OCI-M2 (cell line): ENCODE measurements around the gene VPS33B.
"Not testable (repeated sequence)": the region's sequence is repeated elsewhere in the genome, so short reads cannot be mapped to it uniquely, and the experiment has no call there.

Experiments
- DNase-seq: peaks from one replicate; lab custom pipeline; 2025; ENCODE audit not compliant: unreplicated experiment; lab: John Stamatoyannopoulos, UW

VPS33B gene

DNA sequence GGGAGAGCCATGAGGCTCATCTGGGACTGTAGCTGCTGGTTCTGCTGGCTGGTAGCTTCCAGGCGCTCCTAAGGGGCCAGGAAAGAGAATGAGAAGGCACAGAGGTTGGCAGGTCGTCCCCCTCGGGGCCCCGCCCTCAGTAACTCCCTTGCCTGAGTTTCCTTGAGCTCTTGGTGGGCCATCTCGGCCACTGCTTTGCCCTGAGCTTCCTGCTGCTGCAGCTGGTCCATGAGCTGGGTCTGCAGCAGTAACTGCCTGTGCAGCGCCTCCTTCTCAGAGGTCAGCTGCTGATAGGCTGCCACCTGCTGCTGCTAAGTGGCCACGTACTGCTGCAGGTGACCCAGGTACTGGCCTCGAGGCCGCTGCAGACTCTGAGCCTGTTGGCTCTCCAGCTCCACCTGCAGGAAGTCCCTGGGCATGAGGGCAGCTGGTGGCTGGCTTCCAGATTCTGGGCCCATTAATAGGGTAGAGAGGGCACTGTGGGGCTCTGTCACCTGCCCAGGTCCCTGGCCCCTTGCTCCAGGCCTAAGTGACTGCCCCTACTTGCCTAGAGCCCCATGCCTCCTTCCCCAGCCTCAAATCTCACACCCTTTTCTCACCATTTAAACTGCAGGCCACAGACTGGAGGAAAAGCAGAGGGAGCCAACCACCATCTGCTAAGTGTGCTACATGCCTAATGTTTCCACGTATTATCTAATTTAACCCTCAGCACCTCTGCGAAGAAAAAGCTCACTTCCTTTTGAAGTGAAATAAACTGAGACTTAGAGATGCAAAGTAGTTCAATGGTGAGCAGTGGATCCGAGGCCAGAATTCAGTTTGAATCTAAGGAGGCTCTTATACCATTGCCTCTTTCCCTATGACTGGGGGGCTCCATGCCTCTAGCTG, 10.8 kb upstream of the VPS33B start:
- DNase-seq: no peak

DNA sequence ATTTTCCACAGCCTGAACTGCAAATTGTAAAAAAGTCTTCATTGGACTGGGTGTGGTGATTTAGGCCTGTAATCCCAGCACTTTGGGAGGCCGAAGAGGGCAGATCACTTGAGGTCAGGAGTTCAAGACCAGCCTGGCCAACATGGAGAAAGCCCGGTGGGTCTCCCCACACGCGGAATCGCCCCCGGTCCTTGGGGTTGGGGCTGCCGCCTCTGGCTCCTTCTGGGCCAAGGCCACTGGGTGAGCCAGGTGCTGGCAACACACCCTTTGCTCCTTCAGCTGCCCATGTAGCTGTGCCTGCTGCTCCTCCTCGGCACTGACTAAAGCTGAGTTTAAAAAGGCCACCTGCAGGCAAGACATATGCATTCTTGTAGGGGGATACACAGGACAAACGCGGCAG, 9.4 kb upstream of the VPS33B start:
- no peak for DNase-seq

DNA sequence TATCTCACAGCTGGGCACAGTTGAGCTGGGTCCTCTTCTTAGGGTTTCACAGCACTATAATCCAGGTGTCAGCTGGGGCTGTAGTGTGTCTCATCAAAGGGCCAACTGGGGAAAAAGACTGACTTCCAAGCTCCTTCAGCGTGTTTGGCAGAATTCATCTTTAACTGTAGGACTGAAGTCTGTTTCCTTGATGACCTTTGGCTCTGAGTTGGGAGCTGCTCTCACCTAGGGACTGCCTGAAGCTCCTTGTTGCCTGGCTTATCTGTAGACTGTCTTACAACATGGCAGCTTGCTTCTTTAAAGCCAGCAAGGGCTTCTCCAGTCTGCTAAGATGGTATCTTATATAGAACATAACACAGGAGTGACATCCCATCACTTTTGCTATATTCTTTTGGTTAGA, 5.3 kb upstream of the VPS33B start:
- no peak for DNase-seq

DNA sequence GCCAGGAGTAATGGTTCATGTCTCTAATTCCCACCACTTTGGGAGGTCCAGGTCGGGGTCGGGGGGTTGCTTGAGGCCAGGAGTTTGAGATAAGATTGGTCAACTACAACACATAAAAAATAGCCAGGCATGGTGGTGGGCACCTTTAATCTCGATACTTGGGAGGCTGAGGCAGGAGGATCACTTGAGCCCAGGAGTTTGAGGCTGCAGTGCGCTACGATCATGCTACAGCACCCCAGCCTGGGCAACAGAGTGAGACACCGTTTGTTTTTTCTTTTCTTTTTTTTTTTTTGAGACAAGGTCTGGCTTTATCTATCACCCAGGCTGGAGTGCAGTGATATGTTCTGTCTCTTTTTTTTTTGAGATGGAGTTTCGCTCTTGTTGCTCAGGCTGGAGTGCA, 1.3 kb upstream of the VPS33B start:
- DNase-seq: no peak

DNA sequence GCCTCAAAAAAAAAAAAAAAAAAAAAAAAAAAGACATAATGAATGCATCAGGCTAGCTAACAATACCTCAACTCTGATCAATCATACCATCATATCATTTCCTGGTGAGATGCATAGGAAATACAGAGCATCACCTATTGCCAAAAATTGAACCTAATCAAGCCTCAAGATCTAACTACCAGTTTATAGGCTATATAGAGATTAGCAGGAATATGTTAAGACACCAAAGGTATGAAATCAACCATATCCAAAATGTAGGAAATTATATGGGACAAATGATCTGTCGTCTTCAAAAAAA, 387 bp upstream of the VPS33B start:
- DNase-seq: no peak

DNA sequence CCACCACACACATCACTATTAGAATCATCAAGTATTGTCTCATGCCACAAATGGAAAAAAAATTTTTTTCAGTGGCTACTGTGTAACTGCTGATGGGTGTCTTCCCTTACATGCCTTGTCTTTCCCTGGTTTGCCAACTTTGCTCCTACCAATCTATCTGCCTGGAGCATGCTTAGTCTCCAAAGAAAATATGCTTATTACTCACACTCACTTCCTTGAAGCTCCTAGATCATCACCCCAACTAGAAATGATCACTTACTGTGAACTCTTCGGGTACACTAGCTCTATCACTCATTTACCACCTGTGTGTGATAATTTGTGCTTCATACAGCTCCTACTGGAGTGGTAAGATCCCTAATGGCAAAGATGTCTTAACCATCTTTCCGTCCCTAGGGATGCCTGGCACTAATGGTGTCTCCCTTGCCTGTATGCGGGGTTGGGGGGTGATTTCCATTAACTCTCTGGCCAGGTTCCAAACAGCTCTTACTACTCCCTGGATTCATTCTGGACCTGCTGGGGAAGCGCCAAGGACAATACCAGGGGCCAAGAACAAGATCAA, 799 bp downstream of the VPS33B start:
- DNase-seq: no peak

DNA sequence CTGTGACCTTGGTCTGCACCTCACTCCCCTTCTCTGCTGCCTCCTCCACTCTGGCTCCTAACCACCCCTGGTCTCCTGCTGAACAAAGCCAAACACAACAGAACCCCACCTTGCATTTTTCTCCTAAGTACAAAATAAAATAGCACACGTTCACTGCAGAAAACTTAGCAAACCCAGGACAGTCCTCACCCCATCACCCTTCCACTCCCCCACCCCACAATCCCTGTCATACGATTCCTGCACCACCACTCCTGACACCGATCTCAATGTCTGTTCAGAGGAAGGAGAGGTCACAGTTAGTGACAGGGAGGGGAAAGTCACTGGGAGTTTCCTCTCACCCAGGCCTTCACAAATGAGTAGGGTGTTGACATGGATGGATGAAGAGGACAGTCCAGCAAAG, 4.2 kb downstream of the VPS33B start:
- DNase-seq: no peak

DNA sequence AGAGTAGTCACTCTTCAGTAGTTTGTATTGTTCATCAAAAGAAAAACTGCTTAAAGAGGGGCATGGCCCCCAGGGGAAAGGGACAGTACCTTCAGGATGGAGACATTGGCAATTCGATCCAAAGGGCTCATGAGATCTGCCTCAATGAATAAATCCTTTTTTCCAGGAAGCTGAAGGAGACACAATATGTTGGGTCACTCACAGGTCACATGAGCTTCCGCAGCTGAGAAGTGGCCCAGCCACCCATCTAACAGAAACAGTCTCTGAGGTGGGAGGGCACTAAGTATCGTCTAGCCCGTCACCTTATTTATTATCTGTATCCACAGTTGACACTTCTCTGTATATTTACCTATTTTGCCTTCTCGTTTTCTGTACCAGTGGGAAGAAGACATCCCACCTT, 4.7 kb downstream of the VPS33B start:
- DNase-seq: no peak

DNA sequence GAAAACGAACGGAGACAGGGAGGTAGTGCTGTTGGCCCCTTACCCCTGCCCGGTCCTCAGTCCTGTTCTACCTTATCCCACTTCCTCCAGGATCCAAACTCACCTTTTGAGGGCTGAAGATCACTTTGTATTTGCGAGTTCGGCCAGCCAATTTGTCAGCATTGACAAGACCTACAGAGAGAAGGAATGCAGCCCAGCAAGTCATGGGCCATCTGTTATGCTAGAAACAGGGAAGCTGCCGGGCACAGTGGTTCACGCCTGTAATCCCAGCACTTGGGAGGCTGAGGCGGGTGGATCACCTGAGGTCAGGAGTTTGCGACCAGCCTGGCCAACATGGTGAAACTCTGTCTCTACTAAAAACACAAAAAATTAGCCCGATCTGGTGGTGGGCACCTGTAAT, 8.7 kb downstream of the VPS33B start:
- DNase-seq: not testable (repeated sequence)

DNA sequence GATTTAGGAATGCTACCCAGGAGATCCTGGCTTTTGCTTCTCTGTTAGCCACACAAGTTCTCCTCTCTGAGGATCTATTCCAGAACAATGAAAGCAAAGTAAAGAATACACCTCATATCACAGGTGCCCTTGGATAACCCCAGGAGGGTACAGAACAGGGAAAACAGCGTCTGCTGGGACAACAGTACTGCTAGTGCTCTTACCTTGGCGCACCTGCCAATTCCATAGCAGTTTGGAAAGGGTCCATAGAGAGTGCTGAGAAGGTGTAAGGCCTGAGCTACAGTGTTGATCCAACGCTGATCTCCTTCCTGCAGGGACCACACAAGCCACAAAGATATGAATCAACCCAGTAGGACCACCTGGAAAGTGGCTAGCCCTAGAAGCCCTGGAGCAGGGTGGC, 15.1 kb downstream of the VPS33B start:
- DNase-seq: no peak

DNA sequence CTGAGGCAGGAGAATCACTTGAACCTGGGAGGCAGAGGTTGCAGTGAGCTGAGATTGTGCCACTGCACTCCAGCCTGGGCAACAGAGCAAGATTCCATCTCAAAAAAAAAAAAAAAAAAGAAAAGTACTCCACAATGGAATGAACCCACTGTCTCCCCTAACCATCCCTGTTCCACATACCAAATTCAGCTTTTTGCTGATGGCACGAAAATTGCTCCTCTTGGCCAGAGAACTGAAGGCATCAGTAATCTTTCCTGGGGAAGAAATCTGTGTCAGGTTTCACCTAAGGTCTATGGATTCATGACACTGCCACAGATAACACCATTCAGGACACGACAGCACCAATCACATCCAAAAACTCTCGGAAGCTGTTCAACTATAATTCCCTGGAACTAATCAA, 21.2 kb downstream of the VPS33B start:
- no peak for DNase-seq

DNA sequence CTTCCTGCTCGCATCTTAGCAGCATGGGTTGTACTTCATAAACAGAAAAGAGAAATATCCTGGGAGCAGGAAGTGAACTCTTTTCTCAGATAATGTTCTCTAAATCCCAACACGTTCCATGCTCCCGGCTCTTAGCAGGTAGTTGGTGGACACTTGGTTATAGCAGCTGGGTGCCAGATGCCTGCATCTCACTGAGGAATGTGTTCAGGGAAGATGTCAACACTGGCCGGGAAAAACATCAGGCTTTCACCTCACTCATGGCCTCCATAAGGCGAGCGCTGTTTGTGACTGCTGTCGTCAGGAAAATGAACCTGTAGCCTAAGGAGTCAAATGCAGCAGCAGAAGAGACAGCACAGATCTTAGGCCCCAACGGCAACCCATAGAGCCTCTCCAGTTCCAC, 23.7 kb downstream of the VPS33B start:
- no peak for DNase-seq

DNA sequence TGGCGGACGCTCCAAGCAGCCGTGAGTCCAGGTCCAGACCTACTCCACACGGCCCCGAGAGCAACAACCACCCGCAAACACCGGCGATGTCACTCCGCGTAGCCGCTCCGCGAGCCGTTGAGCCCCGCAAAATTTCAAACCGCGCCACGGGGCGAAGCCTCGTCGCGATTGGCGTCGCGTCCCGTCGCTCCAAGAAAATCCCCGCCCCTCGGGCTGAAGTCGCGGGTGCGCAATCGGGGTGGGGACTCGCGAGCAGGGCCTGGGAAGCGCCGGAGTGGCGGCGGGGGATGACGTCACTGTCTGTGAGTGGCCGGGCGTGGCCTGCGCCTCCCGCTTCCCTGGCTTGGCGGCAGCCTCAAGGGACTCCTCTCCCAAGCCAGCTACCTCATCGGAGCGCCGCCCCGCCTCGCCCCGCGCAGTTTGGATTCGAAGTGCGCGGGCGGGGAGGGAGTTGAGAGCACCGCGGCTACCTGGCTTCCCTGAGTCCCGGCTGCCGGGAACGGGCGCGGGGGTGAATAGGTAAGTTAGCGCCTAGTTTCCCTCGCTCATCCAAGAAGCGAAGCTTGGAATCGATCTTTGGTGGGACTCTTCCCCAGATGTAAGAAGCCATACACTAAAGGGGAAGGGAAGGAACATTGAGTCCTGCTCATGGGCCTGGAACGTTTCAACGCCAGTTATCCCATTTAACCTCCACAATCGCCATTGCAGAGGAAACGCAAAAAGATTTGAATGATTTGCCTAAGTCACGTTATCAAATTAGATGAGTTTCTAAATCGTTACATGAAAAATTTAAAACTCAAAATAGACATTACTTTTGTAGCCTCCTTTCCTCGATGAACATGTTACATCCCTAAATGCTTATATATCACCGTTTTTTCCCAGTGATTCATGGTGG, 27.7 kb downstream of the VPS33B start, which contains the start of gene PRC1:
TSS of gene PRC1 (minus strand) at position 119 of the 895 bp plus-strand sequence. CDS start at position 1, 118 bp downstream.
- DNase-seq: peak; percentile 84

DNA sequence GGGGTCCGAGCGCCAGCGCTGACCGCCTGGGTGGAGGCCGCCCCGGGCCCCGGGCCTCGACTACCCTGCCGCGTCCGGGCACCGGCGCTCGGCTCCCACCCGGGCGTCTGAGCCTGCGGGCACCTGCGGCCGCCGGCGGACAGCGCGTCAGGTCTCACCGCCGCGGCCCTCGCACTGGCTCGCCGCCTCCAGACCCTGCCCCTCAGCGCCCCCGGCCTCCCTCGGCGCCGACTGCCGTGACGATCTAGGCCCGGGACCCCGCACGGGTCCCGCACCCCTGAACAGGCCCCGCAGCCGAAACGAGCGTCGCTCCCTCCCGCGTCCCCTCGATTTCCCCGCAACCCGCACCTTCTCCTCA, 28.4 kb downstream of the VPS33B start:
- DNase-seq: no peak

DNA sequence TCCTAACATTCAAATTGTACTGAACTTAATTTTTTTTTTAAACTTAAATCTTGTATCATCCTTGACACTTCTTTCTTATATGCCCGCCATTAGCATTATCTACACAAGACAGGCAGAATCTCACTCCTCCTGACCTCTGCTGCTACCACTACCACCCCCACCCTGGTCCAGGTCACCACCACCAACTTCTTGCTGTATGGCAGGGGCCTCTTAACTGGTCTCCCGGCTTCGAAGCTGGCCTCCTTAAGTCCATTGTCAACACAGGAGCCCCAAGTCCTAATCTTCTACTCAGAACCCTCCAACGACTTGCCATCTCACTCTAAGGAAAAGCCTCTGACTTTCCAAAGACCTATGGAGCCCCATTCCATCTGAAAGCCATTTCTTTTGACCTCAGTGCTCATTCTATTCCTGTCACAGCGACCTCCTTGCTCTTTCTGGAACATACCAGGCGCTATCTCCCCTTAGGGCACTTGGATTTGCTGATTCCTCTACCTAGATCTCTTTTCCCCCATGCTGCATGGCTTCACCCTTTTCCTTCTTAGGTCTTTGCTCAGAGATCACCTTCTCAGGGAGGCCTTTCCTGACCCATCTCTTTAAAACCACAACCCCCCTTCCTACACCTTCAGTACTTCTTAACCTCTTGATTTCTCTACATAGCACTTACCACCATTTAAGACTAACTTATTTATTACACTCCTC, 30.7 kb downstream of the VPS33B start:
- no peak for DNase-seq

DNA sequence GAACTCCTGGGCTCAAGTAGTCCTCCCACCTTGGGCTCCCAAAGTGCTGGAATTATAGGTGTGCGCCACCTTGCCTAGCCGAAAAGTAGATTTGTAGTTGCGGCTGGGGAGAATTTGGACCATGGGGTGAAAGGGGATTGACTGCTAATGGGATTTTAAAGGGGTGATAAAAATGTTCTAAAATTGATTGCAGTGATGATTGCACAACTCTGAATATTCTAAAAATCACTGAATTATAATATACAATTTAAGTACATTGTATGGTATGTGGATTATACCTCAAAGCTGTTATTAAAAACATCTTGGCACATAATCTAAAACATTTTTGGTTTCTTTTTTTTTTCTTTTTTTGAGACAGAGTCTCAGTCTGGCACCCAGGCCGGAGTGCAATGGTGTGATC, 31.9 kb downstream of the VPS33B start:
- DNase-seq: no peak

DNA sequence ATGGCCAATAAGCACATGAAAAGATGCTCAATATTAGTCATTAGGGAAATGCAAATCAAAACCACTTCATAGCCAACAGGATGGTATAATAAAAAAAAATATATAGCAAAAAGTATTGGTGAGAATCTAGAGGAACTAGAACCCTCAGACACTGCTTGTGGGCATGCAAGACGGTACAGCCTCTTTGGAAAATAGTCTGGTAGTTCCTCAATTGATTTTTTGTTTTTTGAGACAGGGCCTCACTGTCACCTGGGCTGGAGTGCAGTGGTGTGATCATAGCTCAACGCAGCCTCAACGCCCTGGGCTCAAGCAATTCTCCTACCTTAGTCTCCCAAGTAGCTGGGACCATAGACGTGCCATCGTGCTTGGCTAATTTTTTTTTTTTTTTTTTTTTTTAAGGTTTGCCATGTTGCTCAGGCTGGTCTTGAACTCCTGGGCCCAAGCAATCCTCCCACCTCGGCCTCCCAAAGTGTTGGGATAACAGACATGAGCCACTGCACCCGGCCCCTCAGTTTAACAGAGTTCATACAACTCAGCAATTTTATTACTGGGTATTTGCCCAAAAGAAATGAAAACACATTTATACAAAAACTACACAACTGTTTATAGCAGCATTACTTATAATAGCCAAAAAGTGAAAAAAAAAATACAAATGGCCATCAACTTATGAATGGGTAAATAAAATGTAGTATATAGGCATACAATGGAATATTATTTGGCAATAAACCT, 33.2 kb downstream of the VPS33B start:
- DNase-seq: no peak

DNA sequence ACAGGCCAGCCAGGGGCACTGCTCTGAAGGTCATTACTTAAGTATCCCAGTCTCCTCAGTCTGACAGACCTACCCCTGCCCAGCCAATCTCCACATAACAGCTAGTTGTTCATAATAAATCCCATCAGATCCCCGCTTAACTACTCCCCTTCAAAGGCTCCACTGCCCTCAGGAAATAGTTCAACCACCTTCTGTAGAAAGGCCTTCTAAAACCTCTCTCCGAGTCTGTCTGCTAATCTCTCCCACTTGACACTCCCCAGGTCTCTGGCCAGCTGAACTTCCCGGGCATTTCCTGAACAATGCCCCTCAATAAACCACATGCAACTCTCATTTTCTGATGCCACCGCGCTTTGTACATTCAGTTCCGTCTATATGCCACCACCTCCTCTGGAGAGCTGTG, 34.1 kb downstream of the VPS33B start:
- DNase-seq: no peak

DNA sequence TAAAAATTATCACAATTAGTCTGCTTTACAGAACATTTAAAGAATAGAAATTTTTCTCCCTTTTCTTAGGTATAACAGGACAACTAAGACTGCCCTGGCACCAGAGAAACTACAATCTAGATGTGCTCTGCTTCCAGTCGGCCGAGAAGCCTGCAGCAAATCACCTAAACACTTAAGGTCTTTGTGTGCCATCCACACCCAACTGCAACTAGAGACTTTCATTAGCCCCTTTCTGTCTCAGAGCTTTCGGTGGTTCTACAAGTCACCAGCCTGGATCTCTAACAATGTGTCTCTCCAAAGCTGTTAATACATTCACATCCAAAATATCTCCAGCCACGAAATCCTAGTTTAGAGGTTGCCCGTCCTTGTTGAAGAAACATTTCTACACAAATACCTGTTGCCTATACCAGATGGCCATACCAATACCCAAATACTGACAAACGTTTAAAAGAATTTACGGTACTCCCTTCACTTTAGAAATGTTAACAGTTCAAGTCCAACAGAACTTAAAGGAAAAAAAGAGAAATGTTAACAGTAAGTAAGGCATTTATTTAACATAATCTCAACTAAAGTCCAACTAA, 34.7 kb downstream of the VPS33B start:
- no peak for DNase-seq

DNA sequence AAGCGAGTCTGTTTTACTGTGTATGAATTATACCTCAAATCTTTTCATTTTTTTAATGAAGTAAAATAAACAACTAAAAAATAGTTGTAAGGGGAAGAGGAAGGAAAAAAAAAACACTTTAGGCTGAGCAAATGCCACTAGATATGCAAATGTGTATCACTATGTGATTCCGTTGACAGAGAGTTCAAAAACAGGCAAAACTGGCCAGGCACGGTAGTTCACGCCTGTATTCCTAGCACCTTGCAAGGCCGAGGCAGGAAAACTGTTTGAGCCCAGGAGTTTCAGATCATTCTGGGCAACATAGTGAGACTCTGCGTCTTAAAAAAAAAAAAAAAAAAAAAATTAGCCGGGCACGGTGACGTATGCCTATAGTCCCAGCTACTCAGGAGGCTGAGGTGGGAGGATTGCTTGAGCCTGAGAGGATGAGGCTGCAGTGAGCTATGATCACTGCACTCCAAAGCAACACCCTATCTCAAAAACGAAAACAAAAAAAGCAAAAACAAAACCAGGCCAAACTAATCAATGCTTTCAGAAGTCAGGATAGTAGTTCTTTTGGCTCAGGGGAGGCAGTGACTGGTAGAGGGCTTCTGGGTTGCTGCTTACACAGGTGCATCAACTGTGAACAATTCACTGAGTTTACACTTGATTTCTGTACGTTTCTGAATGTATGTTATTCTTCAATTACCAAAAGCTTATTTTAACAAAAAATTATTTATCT, 35.4 kb downstream of the VPS33B start:
- DNase-seq: no peak
